Karpas-422 (cell line): ENCODE measurements around the gene PLAAT5. TPM values are rescaled to one million over a fixed set of nuclear protein-coding genes. Genes with fewer than 3 reads are reported as not detected.

Experiments used
- DNase-seq: peaks from one replicate; pipeline ENCODE4 v3.0.0-alpha.2; 2015
- H2AFZ ChIP-seq: fragments of 200-600 bp; sonication (generic); 2 replicates; pipeline ENCODE4 v1.6.1; 2014; ENCODE audit warnings: antibody characterized with exemption, low read length, mixed read lengths
- H3K27ac ChIP-seq: fragments of 200-600 bp; sonication (generic); 2 replicates; pipeline ENCODE4 v1.5.1; 2014; ENCODE audit warnings: mild to moderate bottlenecking, low read length, moderate library complexity
- H3K27me3 ChIP-seq: fragments of 200-600 bp; sonication (generic); 2 replicates; pipeline ENCODE4 v1.6.1; 2014; ENCODE audit warnings: low read length, mixed read lengths
- H3K36me3 ChIP-seq: fragments of 200-600 bp; sonication (generic); 2 replicates; pipeline ENCODE4 v1.6.1; 2014; ENCODE audit warnings: low read length, mixed read lengths; ENCODE audit not compliant: insufficient read depth
- H3K4me1 ChIP-seq: fragments of 200-600 bp; sonication (generic); 2 replicates; pipeline ENCODE4 v1.6.1; 2014; ENCODE audit warnings: mild to moderate bottlenecking, low read length, mixed read lengths
- H3K4me2 ChIP-seq: fragments of 200-600 bp; sonication (generic); 2 replicates; pipeline ENCODE4 v1.6.1; 2014; ENCODE audit warnings: low read length, low read depth, mild to moderate bottlenecking; ENCODE audit not compliant: poor library complexity, severe bottlenecking
- H3K4me3 ChIP-seq: fragments of 200-600 bp; sonication (generic); 2 replicates; pipeline ENCODE4 v1.5.1; 2014; ENCODE audit warnings: mild to moderate bottlenecking, antibody characterized with exemption, low read length, mixed read lengths
- H3K79me2 ChIP-seq: fragments of 200-600 bp; sonication (generic); 2 replicates; pipeline ENCODE4 v1.6.1; 2014; ENCODE audit warnings: mild to moderate bottlenecking, low read length, mixed read lengths
- H3K9ac ChIP-seq: fragments of 200-600 bp; sonication (generic); 2 replicates; pipeline ENCODE4 v1.6.0; 2014; ENCODE audit warnings: low read length
- H3K9me2 ChIP-seq: fragments of 200-600 bp; sonication (generic), shearing (Covaris generic); replicated peaks from 2 replicates; pipeline ENCODE4 v1.6.0; 2014; ENCODE audit warnings: mild to moderate bottlenecking, low read length, moderate library complexity; ENCODE audit not compliant: insufficient read depth
- H3K9me3 ChIP-seq: fragments of 300-700, 200-600 bp; sonication (generic); 2 replicates; pipeline ENCODE4 v1.6.1; 2014; ENCODE audit warnings: low read length, mixed read lengths
- H4K20me1 ChIP-seq: fragments of 200-600 bp; sonication (generic); 2 replicates; pipeline ENCODE4 v1.6.1; 2014; ENCODE audit warnings: mild to moderate bottlenecking, antibody characterized with exemption, low read length, low read depth; ENCODE audit not compliant: insufficient read depth
- total RNA-seq: library from RNA; depleted of rRNA; stranded (reverse); fragments of >200 nt; shearing (Covaris generic); gene quantifications from 2 replicates; pipeline ENCODE4 v1.2.3, GENCODE V29; 2014; ENCODE audit warnings: low replicate concordance

PLAAT5 gene
- total RNA-seq, 1 experiment from 2014 or later: not detected

GRCh38 chr11:63521896-63522295 is 30.9 kb upstream of the PLAAT5 start:
- H3K27ac ChIP-seq: no peak overlapping the region
- H3K79me2 ChIP-seq: no peaks in the 10 kb centered on the region
- H4K20me1 ChIP-seq: no peaks in the 10 kb centered on the region
- H3K9me3 ChIP-seq: no peaks in the 10 kb centered on the region
- H2AFZ ChIP-seq: no peak overlapping the region
- H3K27me3 ChIP-seq: no peaks in the 10 kb centered on the region
- no peak overlapping the region for H3K9ac ChIP-seq
- H3K4me1 ChIP-seq: no peaks in the 10 kb centered on the region
- no peaks in the 10 kb centered on the region for H3K36me3 ChIP-seq
- DNase-seq: no peak
- no peak overlapping the region for H3K4me3 ChIP-seq
- H3K9me2 ChIP-seq: no peaks in the 10 kb centered on the region
- H3K4me2 ChIP-seq: no peak overlapping the region

DNA sequence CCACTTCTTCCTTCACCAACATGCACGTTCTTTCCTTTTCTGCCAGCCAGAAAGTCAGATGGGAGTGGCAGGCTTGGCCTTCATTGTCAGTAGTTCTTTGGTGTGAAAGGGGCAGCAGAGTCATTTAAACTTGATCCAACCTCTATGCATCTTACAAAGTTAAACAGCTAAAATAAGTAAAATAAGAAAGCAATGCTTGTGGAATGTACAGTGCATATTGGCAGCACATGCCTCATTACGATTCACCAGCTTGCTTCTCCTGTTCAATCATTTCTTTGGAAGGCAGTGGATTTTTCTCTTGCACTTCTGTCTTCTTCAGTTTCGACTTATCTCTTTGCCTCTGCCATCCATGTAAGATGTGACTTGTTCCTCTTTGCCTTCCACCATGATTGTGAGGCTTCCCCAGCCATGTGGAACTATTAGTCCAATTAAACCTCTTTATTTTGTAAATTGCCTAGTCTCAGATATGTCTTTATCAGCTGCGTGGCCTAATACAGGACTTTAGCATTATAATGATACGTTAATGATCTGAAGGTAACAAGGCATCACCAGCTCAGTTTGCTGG is 29.7 kb upstream of the PLAAT5 start:
- no peaks in the 10 kb centered on the region for H3K9me3 ChIP-seq
- no peak overlapping the region for H3K4me3 ChIP-seq
- no peaks in the 10 kb centered on the region for H3K79me2 ChIP-seq
- H2AFZ ChIP-seq: no peak overlapping the region
- H3K27ac ChIP-seq: no peak overlapping the region
- no peak overlapping the region for H3K9ac ChIP-seq
- no peaks in the 10 kb centered on the region for H3K4me1 ChIP-seq
- no peaks in the 10 kb centered on the region for H4K20me1 ChIP-seq
- H3K9me2 ChIP-seq: no peaks in the 10 kb centered on the region
- H3K4me2 ChIP-seq: no peak overlapping the region
- DNase-seq: no peak
- no peaks in the 10 kb centered on the region for H3K27me3 ChIP-seq
- H3K36me3 ChIP-seq: no peaks in the 10 kb centered on the region

DNA sequence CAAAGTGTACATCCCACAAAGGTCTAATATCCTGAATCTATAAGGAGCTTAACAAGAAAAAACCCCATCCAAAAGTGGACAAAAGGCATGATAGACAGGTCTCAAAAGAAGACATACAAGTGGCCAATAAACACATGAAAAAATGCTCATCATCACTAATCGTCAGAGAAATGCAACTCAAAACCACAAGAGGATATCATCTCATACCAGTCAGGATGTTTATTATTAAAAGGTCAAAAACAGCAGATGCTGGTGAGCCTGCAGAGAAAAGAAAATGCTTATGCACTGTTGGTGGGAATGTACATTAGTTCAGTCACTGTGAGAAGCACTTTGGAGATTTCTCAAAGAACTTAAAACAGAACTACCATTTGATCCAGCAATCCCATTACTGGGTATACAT is 27.6 kb upstream of the PLAAT5 start:
- H3K27me3 ChIP-seq: no peaks in the 10 kb centered on the region
- H2AFZ ChIP-seq: no peak overlapping the region
- no peaks in the 10 kb centered on the region for H3K4me1 ChIP-seq
- no peaks in the 10 kb centered on the region for H3K9me3 ChIP-seq
- H3K9ac ChIP-seq: no peak overlapping the region
- no peak overlapping the region for H3K27ac ChIP-seq
- no peaks in the 10 kb centered on the region for H3K9me2 ChIP-seq
- H4K20me1 ChIP-seq: no peaks in the 10 kb centered on the region
- H3K79me2 ChIP-seq: no peaks in the 10 kb centered on the region
- no peak overlapping the region for H3K4me3 ChIP-seq
- H3K36me3 ChIP-seq: no peaks in the 10 kb centered on the region
- no peak overlapping the region for H3K4me2 ChIP-seq
- no peak for DNase-seq

DNA sequence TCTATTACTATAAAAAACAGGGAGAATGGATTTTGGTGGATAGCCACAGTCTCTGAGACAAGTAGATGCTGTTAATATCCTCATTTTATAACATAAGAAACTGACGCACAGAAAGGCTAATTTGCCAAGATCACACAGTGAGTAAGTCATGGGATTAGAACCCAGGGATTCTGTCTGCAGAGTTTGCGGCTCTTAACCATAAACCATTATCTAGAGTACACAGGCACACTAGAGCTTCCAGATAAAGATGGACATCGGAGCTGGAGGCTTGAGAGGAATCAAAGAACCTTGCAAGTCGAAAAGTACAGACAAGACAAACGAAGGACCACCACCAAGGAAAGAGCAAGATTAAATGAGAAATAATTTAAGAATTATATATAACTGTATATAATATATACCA is 26.2 kb upstream of the PLAAT5 start:
- Histone ChIP-seq H3K4me3 (no peak overlapping the region), H3K27me3 (no peaks in the 10 kb centered on the region), H3K27ac (no peak overlapping the region), H3K9ac (no peak overlapping the region), H3K36me3 (no peaks in the 10 kb centered on the region), H4K20me1 (no peaks in the 10 kb centered on the region), H3K79me2 (no peaks in the 10 kb centered on the region), H3K4me1 (no peaks in the 10 kb centered on the region), H3K4me2 (no peak overlapping the region), H3K9me3 (no peaks in the 10 kb centered on the region), H2AFZ (no peak overlapping the region), H3K9me2 (no peaks in the 10 kb centered on the region)
- DNase-seq: no peak

DNA sequence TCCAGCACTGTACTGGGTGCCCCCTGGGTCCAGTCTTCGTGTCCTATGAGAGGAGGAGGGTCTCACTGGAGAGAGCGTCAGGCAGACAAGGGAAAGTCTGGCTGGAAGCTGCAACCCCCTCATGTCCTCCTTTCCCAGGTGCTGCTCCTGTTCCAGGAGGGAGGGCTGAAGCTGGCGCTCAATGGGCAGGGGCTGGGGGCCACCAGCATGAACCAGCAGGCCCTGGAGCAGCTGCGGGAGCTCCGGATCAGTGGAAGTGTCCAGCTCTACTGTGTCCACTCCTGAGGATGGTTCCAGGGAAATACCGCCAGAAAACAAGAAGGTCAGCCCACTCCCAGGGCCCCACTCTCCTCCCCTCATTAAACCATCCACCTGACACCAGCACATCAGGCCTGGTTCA is 25.1 kb upstream of the PLAAT5 start:
- Histone ChIP-seq H3K4me1 (no peaks in the 10 kb centered on the region), H3K9ac (no peak overlapping the region), H3K4me2 (no peak overlapping the region), H3K9me3 (no peaks in the 10 kb centered on the region), H4K20me1 (no peaks in the 10 kb centered on the region), H3K27me3 (no peaks in the 10 kb centered on the region), H3K27ac (no peak overlapping the region), H3K79me2 (no peaks in the 10 kb centered on the region), H2AFZ (no peak overlapping the region), H3K9me2 (no peaks in the 10 kb centered on the region), H3K36me3 (no peaks in the 10 kb centered on the region), H3K4me3 (no peak overlapping the region)
- no peak for DNase-seq

DNA sequence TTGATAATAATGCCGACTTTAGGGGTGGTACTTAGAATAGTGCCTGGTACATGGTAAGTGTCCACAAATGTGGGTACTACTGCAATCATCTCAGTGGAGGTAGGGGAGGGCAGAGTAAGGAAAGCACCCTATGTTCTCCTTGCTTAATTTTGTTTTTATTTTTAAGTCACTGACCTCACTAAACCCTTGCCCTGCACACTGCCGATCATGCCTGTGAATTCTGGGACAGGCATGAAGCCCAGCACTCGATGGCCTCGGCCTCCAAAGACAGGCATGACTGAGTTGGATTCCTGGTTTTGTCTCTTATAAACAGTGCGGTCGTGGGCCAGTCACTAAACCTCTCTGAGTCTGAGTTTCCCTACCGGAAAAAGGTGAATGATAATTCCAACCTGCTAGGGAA is 21.8 kb upstream of the PLAAT5 start:
- no peaks in the 10 kb centered on the region for H3K9me2 ChIP-seq
- no peaks in the 10 kb centered on the region for H3K36me3 ChIP-seq
- H3K9me3 ChIP-seq: no peaks in the 10 kb centered on the region
- no peak overlapping the region for H3K27ac ChIP-seq
- no peak overlapping the region for H3K9ac ChIP-seq
- no peak overlapping the region for H2AFZ ChIP-seq
- no peaks in the 10 kb centered on the region for H3K27me3 ChIP-seq
- H3K4me3 ChIP-seq: no peak overlapping the region
- H3K79me2 ChIP-seq: no peaks in the 10 kb centered on the region
- no peaks in the 10 kb centered on the region for H4K20me1 ChIP-seq
- no peaks in the 10 kb centered on the region for H3K4me1 ChIP-seq
- no peak for DNase-seq
- no peak overlapping the region for H3K4me2 ChIP-seq

DNA sequence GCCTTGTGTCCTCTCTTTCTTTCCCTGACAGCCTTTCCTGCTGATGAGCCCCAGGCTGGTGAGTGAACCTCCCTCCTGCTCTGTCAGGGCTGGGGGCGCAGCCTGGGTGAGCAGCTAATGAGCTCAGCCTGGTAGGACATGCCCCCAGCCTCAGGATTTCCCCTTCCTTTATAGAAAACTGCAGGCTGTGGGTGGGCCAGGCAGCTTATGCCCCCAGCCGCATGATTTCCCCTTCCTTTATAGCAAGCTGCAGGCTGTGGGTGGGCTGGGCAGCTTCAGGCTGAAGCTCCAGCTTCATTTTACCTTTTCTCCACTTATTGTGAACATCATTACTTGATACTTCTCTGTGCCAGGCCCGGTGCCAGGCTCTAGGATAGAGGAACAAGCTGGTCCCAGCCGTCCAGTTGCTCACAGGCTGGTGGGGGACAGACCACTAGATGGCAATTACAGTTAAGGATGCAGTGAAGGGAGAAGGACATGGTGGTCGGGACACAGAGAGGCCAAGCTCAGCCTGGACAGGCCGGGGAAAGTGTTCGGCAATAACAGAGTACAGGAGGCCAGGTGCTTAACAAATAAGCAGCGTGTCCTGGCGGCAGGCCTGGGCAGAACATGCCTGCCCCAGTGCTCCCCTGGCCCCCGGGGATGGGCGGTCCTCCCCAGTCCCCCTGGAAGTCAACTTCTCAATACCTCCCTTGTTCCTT is 20.2 kb upstream of the PLAAT5 start:
- DNase-seq: no peak
- Histone ChIP-seq H3K4me2 (no peak overlapping the region), H3K9me3 (no peaks in the 10 kb centered on the region), H3K4me1 (no peaks in the 10 kb centered on the region), H3K36me3 (no peaks in the 10 kb centered on the region), H3K79me2 (no peaks in the 10 kb centered on the region), H3K4me3 (no peak overlapping the region), H3K9ac (no peak overlapping the region), H3K9me2 (no peaks in the 10 kb centered on the region), H3K27ac (no peak overlapping the region), H2AFZ (no peak overlapping the region), H4K20me1 (no peaks in the 10 kb centered on the region), H3K27me3 (no peaks in the 10 kb centered on the region)

- no peak overlapping the region for H3K27ac ChIP-seq
- no peaks in the 10 kb centered on the region for H3K9me3 ChIP-seq
- H3K9me2 ChIP-seq: no peaks in the 10 kb centered on the region
- H2AFZ ChIP-seq: no peak overlapping the region
- no peaks in the 10 kb centered on the region for H3K79me2 ChIP-seq
- no peak overlapping the region for H3K9ac ChIP-seq
- no peak overlapping the region for H3K4me3 ChIP-seq
- no peaks in the 10 kb centered on the region for H3K4me1 ChIP-seq
- no peaks in the 10 kb centered on the region for H4K20me1 ChIP-seq
- H3K27me3 ChIP-seq: no peaks in the 10 kb centered on the region
- no peak overlapping the region for H3K4me2 ChIP-seq
- no peaks in the 10 kb centered on the region for H3K36me3 ChIP-seq
- no peak for DNase-seq
These were observed 19.5 kb upstream of the PLAAT5 start for GRCh38 chr11:63510360-63511047.
